ENCODE results near the gene SNX27.
"Not testable (repeated sequence)": the region's sequence is repeated elsewhere in the genome, so short reads cannot be mapped to it uniquely, and the experiment has no call there.

The SNX27 gene

GRCh38 chr1:151723726-151724370, 112.0 kb downstream of the SNX27 start:
- no peak for DNase-seq

DNA sequence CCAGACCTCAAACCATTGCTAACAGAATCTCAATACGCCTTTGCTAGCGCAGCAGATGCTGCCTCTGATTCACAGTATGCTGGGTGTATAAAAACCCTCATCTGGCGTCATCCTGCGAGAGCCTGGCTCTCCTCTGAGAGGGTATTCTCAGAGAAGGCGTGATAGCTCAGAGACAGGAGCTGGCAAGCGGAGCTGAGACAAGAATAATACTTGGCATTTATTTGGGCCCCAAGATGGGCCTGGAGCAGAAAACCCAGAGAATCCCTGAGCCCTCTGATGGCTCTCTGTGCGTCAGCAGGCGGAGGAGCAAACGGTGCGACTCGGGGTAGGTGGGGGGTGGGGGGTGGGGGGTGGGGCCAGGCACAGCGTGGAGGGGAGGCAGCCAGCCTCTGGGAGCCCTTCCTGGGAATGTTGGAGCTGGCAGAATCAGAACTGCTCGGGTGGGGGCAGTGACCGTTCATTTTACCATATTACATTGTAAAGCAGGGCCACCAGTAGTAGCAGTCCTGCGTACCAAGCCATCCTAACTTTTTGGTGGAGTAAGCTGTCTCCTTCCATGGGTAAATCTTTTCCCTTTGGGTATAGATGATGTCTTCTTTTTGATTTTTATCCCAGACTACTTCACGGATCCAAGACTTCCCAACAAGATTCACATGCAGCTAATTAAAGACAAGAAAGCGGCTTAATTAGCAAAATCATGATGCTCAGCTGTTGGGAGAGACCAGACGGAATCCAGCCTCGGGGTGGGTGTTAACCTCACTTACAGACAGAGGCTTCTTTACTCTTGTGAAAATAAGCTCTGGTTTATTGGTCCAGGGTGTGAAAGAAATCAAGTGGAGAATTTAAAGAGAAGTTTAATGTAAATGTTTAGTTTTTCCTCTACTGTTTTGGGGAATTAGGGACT, 116.6 kb downstream of the SNX27 start:
- no peak for DNase-seq

- no peak for DNase-seq
Measured at GRCh38 chr1:151729157-151729965, 117.5 kb downstream of the SNX27 start.

DNA sequence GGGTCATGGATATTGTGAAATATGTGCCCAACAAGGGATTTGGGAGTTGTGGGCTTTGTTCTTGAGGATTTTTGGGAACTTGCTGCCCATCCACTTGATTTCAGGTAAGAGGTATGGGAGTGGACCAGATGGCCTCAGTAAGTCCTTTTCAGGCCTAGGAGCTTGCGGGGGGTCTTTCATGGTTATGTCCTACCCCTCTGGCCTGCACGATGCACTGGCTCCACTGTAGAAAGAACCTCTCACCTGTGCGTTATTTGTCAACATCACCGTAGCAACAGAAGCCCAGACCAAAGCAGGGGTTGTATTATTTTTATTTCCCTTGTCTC, 118.1 kb downstream of the SNX27 start:
- DNase-seq: no peak

DNA sequence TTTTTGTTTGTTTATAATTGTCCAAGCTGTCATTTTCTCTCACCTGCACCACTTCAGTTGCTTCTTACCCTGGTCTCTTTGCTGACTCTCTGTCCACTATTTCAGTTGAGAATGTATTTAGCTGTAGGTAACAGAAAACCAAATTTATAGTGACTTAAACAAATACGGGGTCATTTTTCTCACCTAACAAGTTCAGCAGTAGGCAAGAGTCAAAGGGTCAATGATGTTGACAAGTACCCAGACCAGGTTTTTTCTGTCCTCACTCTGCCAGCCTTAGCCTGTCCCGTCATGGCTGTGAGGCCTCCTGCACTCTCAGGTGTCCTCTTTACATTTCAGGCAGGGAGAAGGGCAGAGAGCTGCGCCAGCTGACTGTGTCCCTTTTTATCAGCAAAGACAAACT, 121.3 kb downstream of the SNX27 start:
- no peak for DNase-seq

- not testable (repeated sequence) for DNase-seq
Measured at GRCh38 chr1:151733995-151734394, 122.1 kb downstream of the SNX27 start.

- DNase-seq: no peak
Measured at GRCh38 chr1:151737026-151737425, 125.2 kb downstream of the SNX27 start.

DNA sequence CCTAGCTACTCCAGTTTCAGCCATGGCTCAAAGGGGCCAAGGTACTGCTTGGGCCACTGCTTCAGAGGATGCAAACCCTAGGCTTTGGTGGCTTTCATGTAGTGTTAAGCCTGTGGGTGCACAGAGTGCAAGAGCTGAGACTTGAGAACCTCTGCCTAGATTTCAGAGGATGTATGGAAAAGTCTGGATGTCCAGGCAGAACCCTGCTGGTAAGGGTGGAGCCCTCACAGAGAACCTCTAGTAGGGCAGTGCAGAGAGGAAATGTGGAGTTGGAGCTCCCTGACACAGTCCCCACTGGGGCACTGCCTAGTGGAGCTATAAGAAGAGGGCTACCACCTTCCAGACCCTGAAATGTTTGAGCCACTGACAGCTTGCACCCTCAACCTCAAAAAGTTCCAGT, 125.6 kb downstream of the SNX27 start:
- no peak for DNase-seq

GRCh38 chr1:151739590-151740355, 127.9 kb downstream of the SNX27 start:
- no peak for DNase-seq

DNA sequence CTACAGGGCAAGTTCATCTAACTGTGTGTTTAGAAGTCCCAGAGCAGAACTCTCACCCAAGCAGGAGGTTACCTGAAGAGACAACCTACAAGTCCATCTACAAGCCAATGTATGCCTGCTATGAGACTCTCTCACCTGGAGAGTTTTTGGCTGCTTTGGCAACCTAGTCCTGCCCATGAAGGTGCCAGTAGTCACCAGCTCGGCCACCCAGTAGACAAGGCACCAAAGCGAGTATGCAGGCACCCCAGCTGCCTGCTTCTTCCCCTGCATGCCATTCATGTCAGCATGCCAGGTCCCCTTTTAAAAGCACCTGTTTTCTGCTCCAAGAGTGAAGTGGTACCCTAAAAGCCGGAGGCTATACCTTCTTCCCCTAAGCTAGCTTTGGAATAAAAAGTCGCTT, 129.7 kb downstream of the SNX27 start:
- DNase-seq: no peak

Data from DMS79 treated with DMSO at 0.1 percent for 48 hours (cell line).